GM23248 (cell line): ENCODE data around the gene SLC10A7.

Experiments used
- EZH2 ChIP-seq: fragments of 200-600 bp; sonication (generic); IDR thresholded peaks from 2 replicates; pipeline ENCODE4 v1.6.1; 2018; ENCODE audit warnings: antibody characterized with exemption, mild to moderate bottlenecking; ENCODE audit not compliant: insufficient read depth, poor library complexity, severe bottlenecking
- EZH2phosphoT487 ChIP-seq: fragments of 200-600 bp; sonication (generic); IDR thresholded peaks from 2 replicates; pipeline ENCODE4 v1.6.1; 2018; ENCODE audit warnings: antibody characterized with exemption, moderate library complexity, mild to moderate bottlenecking, low read depth; ENCODE audit not compliant: insufficient read depth

DNA sequence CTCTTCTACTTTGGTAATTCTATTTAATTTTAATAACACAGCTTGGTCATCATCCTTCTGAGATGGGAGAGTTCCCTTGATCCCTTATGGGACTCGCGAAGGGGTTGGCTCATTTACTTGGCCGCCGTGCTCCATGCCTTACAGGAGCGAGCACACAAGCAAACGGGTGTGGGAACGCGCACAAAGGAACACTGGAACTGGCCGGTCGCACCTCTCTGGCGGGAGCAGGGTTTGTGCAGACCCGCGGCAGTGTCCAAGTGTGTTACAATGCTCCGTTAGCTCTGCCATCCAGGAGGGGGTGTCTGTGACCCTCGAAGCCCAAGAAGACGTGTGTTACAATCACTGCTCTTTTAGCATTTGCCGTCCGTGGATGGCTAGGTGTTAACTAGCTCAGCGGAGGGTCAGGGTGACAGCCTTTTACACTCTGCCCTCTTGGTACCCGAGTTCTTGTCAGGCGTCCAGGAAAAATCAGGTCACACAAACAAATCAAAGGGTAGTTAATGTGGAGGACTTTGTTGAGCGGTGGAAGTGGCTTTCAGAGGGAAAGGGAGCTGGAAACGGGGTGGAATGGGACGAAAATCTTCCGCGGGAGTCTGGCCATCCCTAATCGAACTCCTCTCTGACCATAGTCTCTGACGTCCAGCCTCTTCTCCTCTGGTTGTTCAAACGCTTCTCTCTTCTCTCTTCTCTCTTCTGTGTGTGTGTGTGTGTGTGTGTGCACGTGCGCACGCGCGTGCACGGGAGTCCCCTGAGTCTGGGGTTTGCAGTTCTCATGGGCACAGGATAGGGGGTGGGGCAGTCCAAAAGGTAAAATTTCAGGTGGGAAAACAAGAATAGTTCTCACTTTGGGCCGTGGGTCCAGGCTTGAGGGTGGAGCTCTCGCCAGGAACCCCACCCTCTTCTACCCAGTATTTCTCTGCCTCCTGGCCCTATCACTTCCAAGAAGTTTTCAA is 76.3 kb downstream of the SLC10A7 start:
- TF ChIP-seq EZH2 (no peak), EZH2phosphoT487 (no peak)
